ENCODE data around the gene NTRK2. TPM values are rescaled to one million over a fixed set of nuclear protein-coding genes. Genes with fewer than 3 reads are reported as not detected.
"Not testable (repeated sequence)": the region's sequence is repeated elsewhere in the genome, so short reads cannot be mapped to it uniquely, and the experiment has no call there.

NTRK2 gene
- total RNA-seq, 1 donor from 2014 or later = 1.5 TPM

GRCh38 chr9:84898188-84898587, 228.7 kb downstream of the NTRK2 start:
- Histone ChIP-seq H3K27me3 (ENCODE audit: control insufficient read depth, insufficient read depth, low read length) (no peaks in the 10 kb centered on the region), H3K4me3 (ENCODE audit: low read depth, low read length) (no peak overlapping the region), H3K36me3 (ENCODE audit: control insufficient read depth, insufficient read depth, low read length) (no peaks in the 10 kb centered on the region)
- TF ChIP-seq, protein P1, sequence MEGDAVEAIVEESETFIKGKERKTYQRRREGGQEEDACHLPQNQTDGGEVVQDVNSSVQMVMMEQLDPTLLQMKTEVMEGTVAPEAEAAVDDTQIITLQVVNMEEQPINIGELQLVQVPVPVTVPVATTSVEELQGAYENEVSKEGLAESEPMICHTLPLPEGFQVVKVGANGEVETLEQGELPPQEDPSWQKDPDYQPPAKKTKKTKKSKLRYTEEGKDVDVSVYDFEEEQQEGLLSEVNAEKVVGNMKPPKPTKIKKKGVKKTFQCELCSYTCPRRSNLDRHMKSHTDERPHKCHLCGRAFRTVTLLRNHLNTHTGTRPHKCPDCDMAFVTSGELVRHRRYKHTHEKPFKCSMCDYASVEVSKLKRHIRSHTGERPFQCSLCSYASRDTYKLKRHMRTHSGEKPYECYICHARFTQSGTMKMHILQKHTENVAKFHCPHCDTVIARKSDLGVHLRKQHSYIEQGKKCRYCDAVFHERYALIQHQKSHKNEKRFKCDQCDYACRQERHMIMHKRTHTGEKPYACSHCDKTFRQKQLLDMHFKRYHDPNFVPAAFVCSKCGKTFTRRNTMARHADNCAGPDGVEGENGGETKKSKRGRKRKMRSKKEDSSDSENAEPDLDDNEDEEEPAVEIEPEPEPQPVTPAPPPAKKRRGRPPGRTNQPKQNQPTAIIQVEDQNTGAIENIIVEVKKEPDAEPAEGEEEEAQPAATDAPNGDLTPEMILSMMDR (IDR thresholded peaks at IDR 0.05; ENCODE audit: insufficient read depth, low read length, poor library complexity, severe bottlenecking) = no peak
- DNase-seq (ENCODE audit: low read depth) = no peak

DNA sequence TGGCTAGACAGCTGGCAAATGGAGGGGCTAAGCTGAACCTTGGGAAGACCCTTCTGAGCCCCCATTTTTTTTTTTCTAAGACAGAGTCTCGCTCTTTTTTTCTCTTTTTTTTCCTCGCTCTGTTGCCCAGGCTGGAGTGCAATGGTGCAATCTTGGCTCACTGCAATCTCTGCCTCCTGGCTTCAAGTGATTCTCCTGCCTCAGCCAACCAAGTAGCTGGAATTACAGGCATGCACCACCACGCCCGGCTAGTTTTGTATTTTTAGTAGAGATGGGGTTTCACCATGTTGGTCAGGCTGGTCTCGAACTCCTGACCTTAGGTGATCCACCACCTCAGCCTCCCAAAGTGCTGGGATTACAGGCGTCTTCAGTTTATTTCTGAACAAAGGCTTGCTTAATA, 229.1 kb downstream of the NTRK2 start:
- not testable (repeated sequence) for H3K4me3 ChIP-seq (ENCODE audit: low read depth, low read length); H3K36me3 ChIP-seq (ENCODE audit: control insufficient read depth, insufficient read depth, low read length); DNase-seq (ENCODE audit: low read depth); H3K27me3 ChIP-seq (ENCODE audit: control insufficient read depth, insufficient read depth, low read length)

DNA sequence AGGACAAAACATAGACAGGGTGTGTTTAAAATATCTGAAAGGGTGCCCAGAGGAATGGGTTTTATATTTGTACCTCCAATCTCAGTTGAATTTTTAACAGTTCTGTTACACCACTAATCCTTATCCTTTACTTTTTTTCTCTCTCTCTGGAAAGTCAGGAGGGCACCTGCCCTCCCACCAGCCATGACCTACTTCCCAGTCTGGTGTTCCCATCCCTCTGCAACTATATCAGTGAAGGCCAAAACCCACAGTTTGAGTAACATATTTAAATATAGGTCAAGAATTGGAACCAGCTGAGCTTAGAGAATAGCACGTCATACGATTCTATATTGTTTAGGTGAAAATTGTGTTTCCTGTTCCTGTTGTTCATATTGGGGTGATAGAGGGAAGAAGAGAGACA, 229.8 kb downstream of the NTRK2 start:
- TF ChIP-seq, protein P1 (IDR thresholded peaks at IDR 0.05; ENCODE audit: insufficient read depth, low read length, poor library complexity, severe bottlenecking) = no peak

DNA sequence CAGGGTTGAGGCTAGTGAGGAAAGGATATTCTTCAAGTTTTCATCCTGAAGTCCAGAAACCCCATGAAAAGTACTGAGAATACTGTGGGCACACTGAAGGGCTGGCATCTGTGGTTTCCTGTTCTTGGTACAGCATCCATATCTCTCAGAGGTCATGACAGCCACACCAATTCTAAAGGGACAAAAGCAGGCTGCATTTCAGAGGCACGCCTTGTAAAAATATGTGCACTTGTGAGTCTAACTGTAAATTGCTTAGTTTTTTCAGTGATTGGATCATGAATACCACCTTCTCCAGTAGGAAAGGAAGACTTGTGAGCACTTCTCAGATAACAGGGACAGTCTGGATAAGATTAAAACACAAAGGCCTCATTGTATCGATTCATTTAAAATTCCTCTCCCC, 230.9 kb downstream of the NTRK2 start:
- no peaks in the 10 kb centered on the region for H3K36me3 ChIP-seq (ENCODE audit: control insufficient read depth, insufficient read depth, low read length)
- no peak overlapping the region for H3K4me3 ChIP-seq (ENCODE audit: low read depth, low read length)
- no peak for DNase-seq (ENCODE audit: low read depth)
- H3K27me3 ChIP-seq (ENCODE audit: control insufficient read depth, insufficient read depth, low read length) = no peaks in the 10 kb centered on the region
- TF ChIP-seq, protein P1 (IDR thresholded peaks at IDR 0.05; ENCODE audit: insufficient read depth, low read length, poor library complexity, severe bottlenecking) = no peak

More for the DNA sequence above, 229.8 kb downstream of the NTRK2 start:
- H3K36me3 ChIP-seq (ENCODE audit: control insufficient read depth, insufficient read depth, low read length) = no peaks in the 10 kb centered on the region
- no peaks in the 10 kb centered on the region for H3K27me3 ChIP-seq (ENCODE audit: control insufficient read depth, insufficient read depth, low read length)
- no peak for DNase-seq (ENCODE audit: low read depth)
- no peak overlapping the region for H3K4me3 ChIP-seq (ENCODE audit: low read depth, low read length)

- no peak overlapping the region for H3K4me3 ChIP-seq (ENCODE audit: low read depth, low read length)
- peaks cover 5% of the 10 kb centered on the region for H3K27me3 ChIP-seq (ENCODE audit: control insufficient read depth, insufficient read depth, low read length)
- no peaks in the 10 kb centered on the region for H3K36me3 ChIP-seq (ENCODE audit: control insufficient read depth, insufficient read depth, low read length)
- TF ChIP-seq, protein P1 (IDR thresholded peaks at IDR 0.05; ENCODE audit: insufficient read depth, low read length, poor library complexity, severe bottlenecking) = no peak
- DNase-seq (ENCODE audit: low read depth) = no peak
These were observed 234.4 kb downstream of the NTRK2 start for GRCh38 chr9:84903963-84904362.

- TF ChIP-seq, protein P1 (IDR thresholded peaks at IDR 0.05; ENCODE audit: insufficient read depth, low read length, poor library complexity, severe bottlenecking) = no peak
- H3K36me3 ChIP-seq (ENCODE audit: control insufficient read depth, insufficient read depth, low read length) = no peaks in the 10 kb centered on the region
- no peak for DNase-seq (ENCODE audit: low read depth)
- no peaks in the 10 kb centered on the region for H3K27me3 ChIP-seq (ENCODE audit: control insufficient read depth, insufficient read depth, low read length)
- H3K4me3 ChIP-seq (ENCODE audit: low read depth, low read length) = no peak overlapping the region
These were observed 247.2 kb downstream of the NTRK2 start for GRCh38 chr9:84916769-84917168.

All from kidney epithelial cell (primary cell).